ENCODE data around the gene GAMT.

The GAMT gene

GRCh38 chr19:1390890-1391423 is 10.4 kb downstream of the GAMT start:
- DNase-seq = peak in 1 of 10 donors; percentile 86
- intact Hi-C loops (cut with DNase I) = no loop called here

- intact Hi-C loops (cut with DNase I) = no loop called here
- DNase-seq = peak in 8 of 10 donors; percentile 57 to 97 (median 78)
These were observed 12.1 kb downstream of the GAMT start for GRCh38 chr19:1389033-1389940.

GRCh38 chr19:1388637-1389026 is 12.7 kb downstream of the GAMT start:
- intact Hi-C loops (cut with DNase I) = no loop called here

GRCh38 chr19:1387684-1388636 is 13.4 kb downstream of the GAMT start:
- peak in 1 of 10 donors; percentile 85 for DNase-seq

More at GRCh38 chr19:1388637-1389026, 12.7 kb downstream of the GAMT start:
- DNase-seq = no peak

GRCh38 chr19:1386945-1387683 is 14.2 kb downstream of the GAMT start:
- peak in 4 of 10 donors; percentile 34 to 94 (median 76) for DNase-seq
- intact Hi-C loops (cut with DNase I) = no loop called here

More at GRCh38 chr19:1387684-1388636, 13.4 kb downstream of the GAMT start:
- intact Hi-C loops (cut with DNase I) = no loop called here

GRCh38 chr19:1385816-1386215 is 15.5 kb downstream of the GAMT start:
- intact Hi-C loops (cut with DNase I) = no loop called here

GRCh38 chr19:1384478-1385110 is 16.7 kb downstream of the GAMT start:
- intact Hi-C loops (cut with DNase I) = no loop called here
- DNase-seq = no peak

More at GRCh38 chr19:1385816-1386215, 15.5 kb downstream of the GAMT start:
- no peak for DNase-seq

GRCh38 chr19:1384085-1384462 is 17.3 kb downstream of the GAMT start:
- intact Hi-C loops (cut with DNase I) = no loop called here
- DNase-seq = peak in 1 of 10 donors; percentile 82

- intact Hi-C loops (cut with DNase I) = no loop called here
- DNase-seq = peak; percentile 88 to 98 (median 91)
These were observed 17.8 kb downstream of the GAMT start, which contains the start of gene NDUFS7 for GRCh38 chr19:1383312-1384084. Gene NDUFS7 (plus strand): TSS chr19:1383907. CDS start chr19:1383927, 20 bp downstream.

- intact Hi-C loops (cut with DNase I) = no loop called here
- no peak for DNase-seq
These were observed 18.4 kb downstream of the GAMT start for GRCh38 chr19:1383017-1383311.

- intact Hi-C loops (cut with DNase I) = no loop called here
- DNase-seq = no peak
These were observed 19.1 kb downstream of the GAMT start for GRCh38 chr19:1382250-1382649.

- DNase-seq = no peak
- intact Hi-C loops (cut with DNase I) = no loop called here
These were observed 21.3 kb downstream of the GAMT start for GRCh38 chr19:1379961-1380489.

- intact Hi-C loops (cut with DNase I) = no loop called here
- DNase-seq = no peak
These were observed 22.0 kb downstream of the GAMT start for GRCh38 chr19:1379126-1379905.

GRCh38 chr19:1377965-1378785 is 23.2 kb downstream of the GAMT start:
- no peak for DNase-seq
- intact Hi-C loops (cut with DNase I) = no loop called here

GRCh38 chr19:1377176-1377964 is 24.0 kb downstream of the GAMT start:
- intact Hi-C loops (cut with DNase I) = no loop called here
- DNase-seq = no peak

GRCh38 chr19:1376415-1376805 is 24.9 kb downstream of the GAMT start:
- intact Hi-C loops (cut with DNase I) = no loop called here
- no peak for DNase-seq
